ENCODE measurements around the gene PDE6B.

Gene PDE6B

GRCh38 chr4:681736-682451 is 56.5 kb downstream of the PDE6B start:
- no peak overlapping the region for H3K4me3 ChIP-seq (ENCODE audit: control insufficient read depth, low read depth, low read length)
- TF ChIP-seq CTCF (conservative IDR thresholded peaks at IDR 0.05; ENCODE audit: control insufficient read depth, insufficient read depth, low read depth, low read length), result no peak
- DNase-seq (ENCODE audit: low read depth), result no peak

- no peak for DNase-seq (ENCODE audit: low read depth)
- H3K4me3 ChIP-seq (ENCODE audit: control insufficient read depth, low read depth, low read length), result no peak overlapping the region
- TF ChIP-seq CTCF (conservative IDR thresholded peaks at IDR 0.05; ENCODE audit: control insufficient read depth, insufficient read depth, low read depth, low read length), result no peak
Measured at GRCh38 chr4:682490-683172, 57.3 kb downstream of the PDE6B start.

- no peak overlapping the region for H3K4me3 ChIP-seq (ENCODE audit: control insufficient read depth, low read depth, low read length)
- TF ChIP-seq CTCF (conservative IDR thresholded peaks at IDR 0.05; ENCODE audit: control insufficient read depth, insufficient read depth, low read depth, low read length), result no peak
- DNase-seq (ENCODE audit: low read depth), result no peak
Measured at GRCh38 chr4:683247-683897, 58.0 kb downstream of the PDE6B start.

- no peak overlapping the region for H3K4me3 ChIP-seq (ENCODE audit: control insufficient read depth, low read depth, low read length)
- peak; percentile 67 for TF ChIP-seq CTCF (conservative IDR thresholded peaks at IDR 0.05; ENCODE audit: control insufficient read depth, insufficient read depth, low read depth, low read length)
- peak; percentile 63 for DNase-seq (ENCODE audit: low read depth)
Measured at GRCh38 chr4:683982-684622, 58.7 kb downstream of the PDE6B start.

GRCh38 chr4:684623-685327 is 59.4 kb downstream of the PDE6B start:
- no peak overlapping the region for H3K4me3 ChIP-seq (ENCODE audit: control insufficient read depth, low read depth, low read length)
- DNase-seq (ENCODE audit: low read depth), result no peak
- TF ChIP-seq CTCF (conservative IDR thresholded peaks at IDR 0.05; ENCODE audit: control insufficient read depth, insufficient read depth, low read depth, low read length), result no peak
